A673 (cell line): Measurements from ENCODE around the gene KIT. TPM values are rescaled to one million over a fixed set of nuclear protein-coding genes. Genes with fewer than 3 reads are reported as not detected.

Experiments
- Bru-seq: library from RNA; stranded (reverse); fragments of 400-500 nt; gene quantifications from one replicate; lab custom pipeline; 2021; lab: Mats Ljungman, UMichigan
- BruChase-seq, 2 experiments: library from RNA; stranded (reverse); fragments of 400-500 nt; gene quantifications; one replicate each; lab custom pipeline; 2021; lab: Mats Ljungman, UMichigan
- BruUV-seq: library from RNA; stranded (reverse); fragments of 400-500 nt; replicated peaks from 2 replicates; lab custom pipeline; 2021; lab: Mats Ljungman, UMichigan
- CTCF ChIA-PET: fragments of 300-600 bp; sonication (Branson Sonifier 250); formaldehyde crosslinking; loops from one replicate; lab custom pipeline; 2022; ENCODE audit warnings: antibody characterized with exemption; lab: Charles Lee
- POLR2A ChIA-PET: fragments of 300-600 bp; sonication (Branson Sonifier 250); formaldehyde crosslinking; loops from one replicate; lab custom pipeline; 2022; ENCODE audit warnings: antibody characterized with exemption; ENCODE audit not compliant: low non-redundant PET; lab: Charles Lee
- DNase-seq: peaks from one replicate; pipeline ENCODE4 v3.0.0-alpha.2; 2015; ENCODE audit warnings: low spot score
- H3K27ac ChIP-seq: fragments of 200-600 bp; sonication (generic); 2 replicates; pipeline ENCODE4 v1.5.1; 2016; ENCODE audit warnings: mixed run types, low read depth, mild to moderate bottlenecking, mixed read lengths, antibody characterized with exemption, low read length; ENCODE audit not compliant: poor library complexity, severe bottlenecking
- H3K27me3 ChIP-seq: fragments of 200-600 bp; sonication (generic); replicated peaks from 2 replicates; pipeline ENCODE4 v1.6.1; 2017; ENCODE audit warnings: mixed run types, low read depth, mild to moderate bottlenecking, mixed read lengths, antibody characterized with exemption, low read length; ENCODE audit not compliant: insufficient read depth, poor library complexity
- H3K36me3 ChIP-seq: fragments of 200-600 bp; sonication (generic); 2 replicates; pipeline ENCODE4 v1.6.1; 2016; ENCODE audit warnings: mixed run types, mild to moderate bottlenecking, mixed read lengths, antibody characterized with exemption, low read length; ENCODE audit not compliant: insufficient read depth, poor library complexity, severe bottlenecking
- H3K4me1 ChIP-seq: fragments of 200-600 bp; sonication (generic); 2 replicates; pipeline ENCODE4 v1.6.1; 2017; ENCODE audit warnings: mixed run types, mild to moderate bottlenecking, mixed read lengths, antibody characterized with exemption, low read length; ENCODE audit not compliant: insufficient read depth, poor library complexity, severe bottlenecking
- H3K4me3 ChIP-seq: fragments of 200-600 bp; sonication (generic); 2 replicates; pipeline ENCODE4 v1.5.1; 2016; ENCODE audit warnings: low read depth, mixed run types, mild to moderate bottlenecking, mixed read lengths, low read length; ENCODE audit not compliant: poor library complexity, severe bottlenecking
- H3K9me3 ChIP-seq: fragments of 200-600 bp; sonication (generic); 2 replicates; pipeline ENCODE4 v1.6.1; 2016; ENCODE audit warnings: mixed run types, low read depth, mild to moderate bottlenecking, mixed read lengths, antibody characterized with exemption, low read length; ENCODE audit not compliant: poor library complexity, severe bottlenecking
- EZH2 ChIP-seq: fragments of 200-600 bp; sonication (generic); IDR thresholded peaks from 2 replicates; pipeline ENCODE4 v1.6.1; 2017; ENCODE audit warnings: borderline replicate concordance, low read depth, mild to moderate bottlenecking, mixed read lengths, antibody characterized with exemption, low read length; ENCODE audit not compliant: poor library complexity, severe bottlenecking
- intact Hi-C: fragments of 100-400 bp; cut with micrococcal nuclease; formaldehyde crosslinking; loops from one replicate; pipeline ENCODE4 v1.10.0; 2022; ENCODE audit not compliant: unreplicated experiment
- long read RNA-seq: library from polyadenylated mRNA; stranded (forward); transcript quantifications from one replicate; pipeline ENCODE4 v2.0.0, GENCODE V29; 2022
- total RNA-seq: library from RNA; stranded (reverse); gene quantifications from 2 replicates; pipeline ENCODE4 v1.2.3, GENCODE V29; 2021
- TF ChIP-seq, protein P1 (sequence below): fragments of 300-800, 200-600 bp; sonication (generic); conservative IDR thresholded peaks from 2 replicates; pipeline ENCODE4 v1.5.1; 2017; ENCODE audit warnings: low read depth, mild to moderate bottlenecking, antibody characterized with exemption, low read length, moderate library complexity, mixed read lengths

Gene KIT
- 9.4 and 9.5 TPM in 2 replicates for total RNA-seq
- Bru-seq, nascent RNA, result percentile 63 among the genes with signal in this experiment
- BruChase-seq, experiment 1, labeled RNA remaining after a 2-hour chase, result percentile 57 among the genes with signal in this experiment
- BruChase-seq, experiment 2, labeled RNA remaining after a 6-hour chase, result percentile 48 among the genes with signal in this experiment
- long read RNA-seq, transcript KIT-202 (21 exons, 3,470 nt), result major isoform, 5 of 10 reads
- long read RNA-seq, partial matches to known transcripts, result 2 of 10 reads
- long read RNA-seq, other reads (novel, unspliced or antisense), result 3 of 10 reads

DNA sequence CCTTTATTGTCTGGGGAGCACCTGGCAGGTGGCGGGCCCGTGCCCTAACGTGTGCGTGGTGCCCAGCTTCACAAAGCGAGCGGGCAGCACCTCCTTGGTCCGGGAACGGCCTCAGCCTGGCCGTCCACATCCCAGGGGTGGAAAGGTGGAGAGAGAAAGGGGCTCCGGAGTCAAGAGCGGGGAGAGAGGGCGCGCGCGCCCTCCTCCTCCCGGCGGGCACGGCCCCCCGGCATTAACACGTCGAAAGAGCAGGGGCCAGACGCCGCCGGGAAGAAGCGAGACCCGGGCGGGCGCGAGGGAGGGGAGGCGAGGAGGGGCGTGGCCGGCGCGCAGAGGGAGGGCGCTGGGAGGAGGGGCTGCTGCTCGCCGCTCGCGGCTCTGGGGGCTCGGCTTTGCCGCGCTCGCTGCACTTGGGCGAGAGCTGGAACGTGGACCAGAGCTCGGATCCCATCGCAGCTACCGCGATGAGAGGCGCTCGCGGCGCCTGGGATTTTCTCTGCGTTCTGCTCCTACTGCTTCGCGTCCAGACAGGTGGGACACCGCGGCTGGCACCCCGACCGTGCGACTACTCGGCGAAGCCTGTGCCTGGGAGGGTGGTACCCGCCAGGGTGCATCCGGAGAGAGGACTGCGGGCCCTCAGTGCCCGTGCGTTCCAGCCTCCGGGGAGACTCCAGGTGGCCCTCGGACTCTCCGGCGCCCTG lies at the start of gene KIT:
Gene KIT (plus strand): TSS at position 407 of the 701 bp plus-strand sequence. CDS start 58 bp downstream, at position 465.
- H3K9me3 ChIP-seq, result no peaks in the 10 kb centered on the region
- H3K4me3 ChIP-seq, result peak within 1 kb of the TSS; percentile 62
- H3K36me3 ChIP-seq, result no peaks in the 10 kb centered on the region
- DNase-seq, result peak; percentile 67
- no TSS peak for BruUV-seq
- intact Hi-C loops, result no loop called here
- H3K27me3 ChIP-seq, result no peaks in the 10 kb centered on the region
- ChIA-PET CTCF (no interaction called here), POLR2A (no interaction called here)
- H3K27ac ChIP-seq, result no peak within 1 kb of the TSS
- H3K4me1 ChIP-seq, result peaks cover 13% of the 10 kb centered on the region
- TF ChIP-seq EZH2, result no peak
- TF ChIP-seq, protein P1, sequence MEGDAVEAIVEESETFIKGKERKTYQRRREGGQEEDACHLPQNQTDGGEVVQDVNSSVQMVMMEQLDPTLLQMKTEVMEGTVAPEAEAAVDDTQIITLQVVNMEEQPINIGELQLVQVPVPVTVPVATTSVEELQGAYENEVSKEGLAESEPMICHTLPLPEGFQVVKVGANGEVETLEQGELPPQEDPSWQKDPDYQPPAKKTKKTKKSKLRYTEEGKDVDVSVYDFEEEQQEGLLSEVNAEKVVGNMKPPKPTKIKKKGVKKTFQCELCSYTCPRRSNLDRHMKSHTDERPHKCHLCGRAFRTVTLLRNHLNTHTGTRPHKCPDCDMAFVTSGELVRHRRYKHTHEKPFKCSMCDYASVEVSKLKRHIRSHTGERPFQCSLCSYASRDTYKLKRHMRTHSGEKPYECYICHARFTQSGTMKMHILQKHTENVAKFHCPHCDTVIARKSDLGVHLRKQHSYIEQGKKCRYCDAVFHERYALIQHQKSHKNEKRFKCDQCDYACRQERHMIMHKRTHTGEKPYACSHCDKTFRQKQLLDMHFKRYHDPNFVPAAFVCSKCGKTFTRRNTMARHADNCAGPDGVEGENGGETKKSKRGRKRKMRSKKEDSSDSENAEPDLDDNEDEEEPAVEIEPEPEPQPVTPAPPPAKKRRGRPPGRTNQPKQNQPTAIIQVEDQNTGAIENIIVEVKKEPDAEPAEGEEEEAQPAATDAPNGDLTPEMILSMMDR, result no peak

DNA sequence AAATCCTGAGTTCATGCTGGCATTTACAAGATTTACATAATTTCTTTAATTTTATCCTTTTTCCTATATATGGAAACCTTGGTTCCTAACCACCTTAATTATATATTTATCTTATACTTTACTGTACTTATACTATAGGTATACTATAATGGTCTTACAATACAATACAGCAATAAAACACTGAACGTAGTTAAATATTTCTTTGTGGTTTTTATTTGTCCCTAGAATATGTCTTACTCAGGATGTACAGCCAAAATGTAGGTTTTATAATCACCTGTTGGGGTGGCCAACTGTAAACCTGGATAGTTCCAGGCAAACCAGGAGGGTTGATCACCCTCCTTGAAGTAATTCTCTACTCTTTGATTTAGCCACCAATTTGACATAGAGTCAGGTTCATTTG lies 48.4 kb upstream of the KIT start:
- Histone ChIP-seq H3K9me3 (no peaks in the 10 kb centered on the region), H3K4me3 (no peak overlapping the region), H3K36me3 (no peaks in the 10 kb centered on the region), H3K27ac (no peak overlapping the region), H3K4me1 (no peaks in the 10 kb centered on the region), H3K27me3 (no peaks in the 10 kb centered on the region)
- CTCF ChIA-PET, result no interaction called here
- no peak for TF ChIP-seq EZH2
- TF ChIP-seq, protein P1, result no peak
- POLR2A ChIA-PET, result no interaction called here
- intact Hi-C loops, result no loop called here
- DNase-seq, result no peak
- no TSS peak for BruUV-seq

DNA sequence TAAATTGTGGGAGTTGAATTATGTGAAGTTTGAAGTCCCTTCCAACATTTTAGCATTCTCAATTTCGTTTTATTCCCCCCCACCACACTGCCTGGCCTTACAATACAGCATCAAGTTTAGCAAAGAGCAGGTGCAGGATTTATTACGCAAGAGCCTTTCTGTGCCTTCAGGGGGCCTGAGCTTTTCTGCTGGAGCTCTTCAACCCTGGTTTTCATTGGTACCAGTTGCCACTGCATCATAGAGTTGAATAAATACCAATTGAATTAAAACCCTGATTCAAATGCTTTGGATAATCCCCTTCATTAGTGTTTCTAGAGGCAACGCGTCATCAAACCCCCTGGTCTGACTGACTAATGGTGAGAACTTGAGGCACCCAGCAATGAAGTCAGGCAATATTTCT lies 43.6 kb upstream of the KIT start:
- ChIA-PET CTCF (no interaction called here), POLR2A (no interaction called here)
- DNase-seq, result peak; percentile 0
- Histone ChIP-seq H3K9me3 (no peaks in the 10 kb centered on the region), H3K4me1 (no peaks in the 10 kb centered on the region), H3K36me3 (no peaks in the 10 kb centered on the region), H3K27ac (no peak overlapping the region), H3K27me3 (no peaks in the 10 kb centered on the region), H3K4me3 (no peak overlapping the region)
- BruUV-seq, result no TSS peak
- no peak for TF ChIP-seq EZH2
- TF ChIP-seq, protein P1, result no peak
- intact Hi-C loops, result no loop called here
